HepG2 (cell line): ENCODE results near the gene LRP1-AS. TPM values are rescaled to one million over a fixed set of nuclear protein-coding genes. Genes with fewer than 3 reads are reported as not detected.
A peak's percentile ranks its signal among the peaks of the same experiment; 100 is the strongest.

Experiments
- AHR ChIP-seq: IDR thresholded peaks from 2 replicates; pipeline ENCODE4 v1.6.1; 2018; ENCODE audit warnings: missing genetic modification reagents, missing compliant biosample characterization
- FOXO1 ChIP-seq: sonication (generic); formaldehyde crosslinking; IDR thresholded peaks from 2 replicates; pipeline ENCODE4 v1.4.0; 2020; ENCODE audit warnings: missing genetic modification reagents
- MED13 ChIP-seq: sonication (generic); formaldehyde crosslinking; IDR thresholded peaks from 2 replicates; pipeline ENCODE4 v1.5.0; 2020; ENCODE audit warnings: missing genetic modification reagents
- MXD4 ChIP-seq: IDR thresholded peaks from 2 replicates; pipeline ENCODE4 v1.6.1; 2016; ENCODE audit warnings: mild to moderate bottlenecking, missing biosample characterization, missing genetic modification reagents
- NBN ChIP-seq: fragments of 450-650 bp; conservative IDR thresholded peaks from 2 replicates; pipeline ENCODE4 v1.6.1; 2017
- NR2F2 ChIP-seq: IDR thresholded peaks from 2 replicates; pipeline ENCODE4 v1.6.1; 2012; ENCODE audit warnings: low read depth, inconsistent platforms, borderline replicate concordance
- PLRG1 ChIP-seq: fragments of 450-650 bp; conservative IDR thresholded peaks from 2 replicates; pipeline ENCODE4 v1.6.1; 2016
- PPARG ChIP-seq: conservative IDR thresholded peaks from 2 replicates; pipeline ENCODE4 v1.6.1; 2016; ENCODE audit warnings: missing biosample characterization, missing genetic modification reagents
- RBM22 ChIP-seq: fragments of 200-400 bp; formaldehyde crosslinking; optimal IDR thresholded peaks from 2 replicates; pipeline ENCODE3; 2017; ENCODE audit warnings: mild to moderate bottlenecking, low read length, moderate library complexity
- SALL2 ChIP-seq: sonication (generic); formaldehyde crosslinking; IDR thresholded peaks from 2 replicates; pipeline ENCODE4 v1.8.1; 2023; ENCODE audit warnings: mild to moderate bottlenecking, missing genetic modification reagents, inconsistent platforms
- STAG1 ChIP-seq: sonication (generic); formaldehyde crosslinking; IDR thresholded peaks from 2 replicates; pipeline ENCODE4 v1.4.0; 2020; ENCODE audit warnings: missing genetic modification reagents
- YEATS2 ChIP-seq: sonication (generic); formaldehyde crosslinking; IDR thresholded peaks from 2 replicates; pipeline ENCODE4 v1.4.0; 2020; ENCODE audit warnings: missing genetic modification reagents, borderline replicate concordance
- ZNF484 ChIP-seq: sonication (generic); formaldehyde crosslinking; IDR thresholded peaks from 2 replicates; pipeline ENCODE4 v1.5.1; 2020; ENCODE audit warnings: mild to moderate bottlenecking, low read depth, missing genetic modification reagents, borderline replicate concordance
- ZNF501 ChIP-seq: sonication (generic); formaldehyde crosslinking; IDR thresholded peaks from 2 replicates; pipeline ENCODE4 v1.5.1; 2020; ENCODE audit warnings: mild to moderate bottlenecking, moderate library complexity, missing genetic modification reagents
- ZNF572 ChIP-seq: sonication (generic); formaldehyde crosslinking; IDR thresholded peaks from 2 replicates; pipeline ENCODE4 v1.5.1; 2020; ENCODE audit warnings: mild to moderate bottlenecking, missing genetic modification reagents
- ZNF614 ChIP-seq: IDR thresholded peaks from 2 replicates; pipeline ENCODE4 v1.6.1; 2018; ENCODE audit warnings: missing biosample characterization, missing genetic modification reagents, inconsistent platforms, borderline replicate concordance
- ZNF644 ChIP-seq: IDR thresholded peaks from 2 replicates; pipeline ENCODE4 v1.6.1; 2016; ENCODE audit warnings: low read depth
- ZNF776 ChIP-seq: sonication (generic); formaldehyde crosslinking; IDR thresholded peaks from 2 replicates; pipeline ENCODE4 v1.4.0; 2020; ENCODE audit warnings: mild to moderate bottlenecking, missing genetic modification reagents
- ZSCAN25 ChIP-seq: sonication (generic); formaldehyde crosslinking; IDR thresholded peaks from 2 replicates; pipeline ENCODE4 v1.8.0; 2022; ENCODE audit warnings: mild to moderate bottlenecking, missing genetic modification reagents
- ZZZ3 ChIP-seq: sonication (generic); formaldehyde crosslinking; IDR thresholded peaks from 2 replicates; pipeline ENCODE4 v1.4.0; 2020; ENCODE audit warnings: missing genetic modification reagents, mild to moderate bottlenecking, borderline replicate concordance
- polyA plus RNA-seq, 8 experiments: library from polyadenylated mRNA; depleted of rRNA in 3 of 8; stranded (reverse) in 7 of 8; unstranded in 1 of 8; fragments of >200 nt; fragmentation: Illumina TruSeq in 4 of 8; extraction: Trizol in 4 of 8; gene quantifications; 2 replicates each; pipeline versions ENCODE4 v1.2.1 to v1.2.3, GENCODE V29; 2011 to 2016; ENCODE audit warnings: low read depth in 4 of 8, missing spikeins in 1 of 8, mixed read lengths in 1 of 8; ENCODE audit not compliant: insufficient read depth in 1 of 8
- total RNA-seq, 5 experiments: library from RNA; depleted of rRNA; stranded (reverse); fragments of >200 nt; fragmentation: Illumina TruSeq; extraction: Trizol; gene quantifications; 2 replicates each; pipeline ENCODE4 v1.2.3, GENCODE V29; 2016; ENCODE audit warnings: low read depth in 1 of 5
- TF ChIP-seq, protein P1 (sequence below): sonication (generic); formaldehyde crosslinking; IDR thresholded peaks from 2 replicates; pipeline ENCODE4 v1.5.0; 2020; ENCODE audit warnings: mild to moderate bottlenecking, missing genetic modification reagents, borderline replicate concordance
- TF ChIP-seq, protein P2 (sequence below): sonication (generic); formaldehyde crosslinking; IDR thresholded peaks from 2 replicates; pipeline ENCODE4 v1.4.0; 2020; ENCODE audit warnings: missing genetic modification reagents
- TF ChIP-seq, protein P3 (sequence below): sonication (generic); formaldehyde crosslinking; IDR thresholded peaks from 2 replicates; pipeline ENCODE4 v1.5.0; 2020; ENCODE audit warnings: mild to moderate bottlenecking, missing genetic modification reagents

LRP1-AS gene
- total and polyA plus RNA-seq, 2 of the 13 experiments (the other 11 are each of a cell fraction or from before 2014, with no cell fraction given) = 0.20 TPM; not detected in 1

DNA sequence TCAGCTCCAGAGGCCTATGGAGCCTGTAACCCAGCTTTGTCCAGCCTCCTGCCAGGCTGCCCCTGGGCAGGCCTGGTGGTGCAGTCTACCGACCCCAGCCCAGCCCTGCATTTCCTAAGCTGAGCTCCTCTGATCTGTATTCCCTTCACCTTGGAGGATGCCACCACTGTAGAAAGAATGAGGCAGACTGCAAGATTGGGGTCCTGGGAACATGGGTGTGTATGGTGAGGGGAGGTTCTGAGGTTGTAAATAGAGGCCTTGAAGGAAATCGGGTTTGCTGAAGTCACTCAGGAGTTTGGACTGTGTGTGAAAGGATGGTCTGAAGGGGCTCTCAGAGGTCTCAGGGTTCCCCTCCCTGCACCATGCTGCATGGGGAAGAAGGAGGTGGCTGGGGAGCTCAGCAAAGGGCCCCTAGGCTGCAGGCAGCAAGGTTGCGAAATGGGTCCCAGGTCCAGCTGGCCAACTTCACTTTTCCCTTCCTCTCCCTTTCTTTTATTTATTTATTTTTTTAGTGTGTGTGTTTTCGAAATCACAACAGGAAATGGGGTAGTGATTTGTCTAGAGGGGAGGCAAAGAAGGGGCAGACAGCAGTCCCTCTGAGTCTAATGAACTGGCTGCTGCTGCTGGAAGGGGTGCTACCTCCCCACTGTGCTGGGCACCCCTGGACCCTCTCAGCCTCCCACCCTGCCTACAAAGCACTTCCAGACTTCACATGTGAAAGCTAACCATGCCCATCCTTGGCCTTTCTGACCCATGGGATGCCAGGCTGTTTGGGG is 1.2 kb upstream of the LRP1-AS start (continued):
- TF ChIP-seq ZNF484 (no peak), AHR (no peak), ZNF776 (CRISPR knock-in tag) (no peak), ZZZ3 (0 out of 2 replicates have a peak, but pooled peaks have one; percentile 32), NR2F2 (peak; percentile 43; the same call in 1 of the 2 replicates), MED13 (no peak), MXD4 (CRISPR knock-in tag) (no peak), SALL2 (CRISPR knock-in tag) (no peak), PPARG (peak; percentile 58), YEATS2 (no peak), ZNF572 (CRISPR knock-in tag) (peak; percentile 46; the same call in 1 of the 2 replicates), ZNF644 (CRISPR knock-in tag) (0 out of 2 replicates have a peak, but pooled peaks have one; percentile 42), PLRG1 (no peak), ZNF614 (CRISPR knock-in tag) (0 out of 2 replicates have a peak, but pooled peaks have one; percentile 47), FOXO1 (0 out of 2 replicates have a peak, but pooled peaks have one; percentile 46), STAG1 (no peak), ZNF501 (CRISPR knock-in tag) (peak; percentile 32; the same call in 1 of the 2 replicates), RBM22 (no peak), NBN (no peak), ZSCAN25 (CRISPR knock-in tag) (peak; percentile 77; the same call in 1 of the 2 replicates)
- TF ChIP-seq, protein P1, sequence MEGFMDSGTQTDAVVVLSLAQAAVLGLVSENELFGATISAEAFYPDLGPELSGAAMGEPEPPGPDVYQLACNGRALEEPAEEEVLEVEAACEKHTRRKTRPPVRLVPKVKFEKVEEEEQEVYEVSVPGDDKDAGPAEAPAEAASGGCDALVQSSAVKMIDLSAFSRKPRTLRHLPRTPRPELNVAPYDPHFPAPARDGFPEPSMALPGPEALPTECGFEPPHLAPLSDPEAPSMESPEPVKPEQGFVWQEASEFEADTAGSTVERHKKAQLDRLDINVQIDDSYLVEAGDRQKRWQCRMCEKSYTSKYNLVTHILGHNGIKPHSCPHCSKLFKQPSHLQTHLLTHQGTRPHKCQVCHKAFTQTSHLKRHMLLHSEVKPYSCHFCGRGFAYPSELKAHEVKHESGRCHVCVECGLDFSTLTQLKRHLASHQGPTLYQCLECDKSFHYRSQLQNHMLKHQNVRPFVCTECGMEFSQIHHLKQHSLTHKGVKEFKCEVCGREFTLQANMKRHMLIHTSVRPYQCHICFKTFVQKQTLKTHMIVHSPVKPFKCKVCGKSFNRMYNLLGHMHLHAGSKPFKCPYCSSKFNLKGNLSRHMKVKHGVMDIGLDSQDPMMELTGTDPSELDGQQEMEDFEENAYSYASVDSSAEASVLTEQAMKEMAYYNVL (CRISPR knock-in tag) = peak; percentile 98
- TF ChIP-seq, protein P2, sequence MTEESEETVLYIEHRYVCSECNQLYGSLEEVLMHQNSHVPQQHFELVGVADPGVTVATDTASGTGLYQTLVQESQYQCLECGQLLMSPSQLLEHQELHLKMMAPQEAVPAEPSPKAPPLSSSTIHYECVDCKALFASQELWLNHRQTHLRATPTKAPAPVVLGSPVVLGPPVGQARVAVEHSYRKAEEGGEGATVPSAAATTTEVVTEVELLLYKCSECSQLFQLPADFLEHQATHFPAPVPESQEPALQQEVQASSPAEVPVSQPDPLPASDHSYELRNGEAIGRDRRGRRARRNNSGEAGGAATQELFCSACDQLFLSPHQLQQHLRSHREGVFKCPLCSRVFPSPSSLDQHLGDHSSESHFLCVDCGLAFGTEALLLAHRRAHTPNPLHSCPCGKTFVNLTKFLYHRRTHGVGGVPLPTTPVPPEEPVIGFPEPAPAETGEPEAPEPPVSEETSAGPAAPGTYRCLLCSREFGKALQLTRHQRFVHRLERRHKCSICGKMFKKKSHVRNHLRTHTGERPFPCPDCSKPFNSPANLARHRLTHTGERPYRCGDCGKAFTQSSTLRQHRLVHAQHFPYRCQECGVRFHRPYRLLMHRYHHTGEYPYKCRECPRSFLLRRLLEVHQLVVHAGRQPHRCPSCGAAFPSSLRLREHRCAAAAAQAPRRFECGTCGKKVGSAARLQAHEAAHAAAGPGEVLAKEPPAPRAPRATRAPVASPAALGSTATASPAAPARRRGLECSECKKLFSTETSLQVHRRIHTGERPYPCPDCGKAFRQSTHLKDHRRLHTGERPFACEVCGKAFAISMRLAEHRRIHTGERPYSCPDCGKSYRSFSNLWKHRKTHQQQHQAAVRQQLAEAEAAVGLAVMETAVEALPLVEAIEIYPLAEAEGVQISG = 0 out of 2 replicates have a peak, but pooled peaks have one; percentile 50
- TF ChIP-seq, protein P3, sequence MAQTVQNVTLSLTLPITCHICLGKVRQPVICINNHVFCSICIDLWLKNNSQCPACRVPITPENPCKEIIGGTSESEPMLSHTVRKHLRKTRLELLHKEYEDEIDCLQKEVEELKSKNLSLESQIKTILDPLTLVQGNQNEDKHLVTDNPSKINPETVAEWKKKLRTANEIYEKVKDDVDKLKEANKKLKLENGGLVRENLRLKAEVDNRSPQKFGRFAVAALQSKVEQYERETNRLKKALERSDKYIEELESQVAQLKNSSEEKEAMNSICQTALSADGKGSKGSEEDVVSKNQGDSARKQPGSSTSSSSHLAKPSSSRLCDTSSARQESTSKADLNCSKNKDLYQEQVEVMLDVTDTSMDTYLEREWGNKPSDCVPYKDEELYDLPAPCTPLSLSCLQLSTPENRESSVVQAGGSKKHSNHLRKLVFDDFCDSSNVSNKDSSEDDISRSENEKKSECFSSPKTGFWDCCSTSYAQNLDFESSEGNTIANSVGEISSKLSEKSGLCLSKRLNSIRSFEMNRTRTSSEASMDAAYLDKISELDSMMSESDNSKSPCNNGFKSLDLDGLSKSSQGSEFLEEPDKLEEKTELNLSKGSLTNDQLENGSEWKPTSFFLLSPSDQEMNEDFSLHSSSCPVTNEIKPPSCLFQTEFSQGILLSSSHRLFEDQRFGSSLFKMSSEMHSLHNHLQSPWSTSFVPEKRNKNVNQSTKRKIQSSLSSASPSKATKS (CRISPR knock-in tag) = no peak
